AG10803 (cell line): Measurements from ENCODE around the gene AHNAK2.

Experiments
- DNase-seq: peaks from one replicate; pipeline ENCODE4 v3.0.0; 2010; ENCODE audit warnings: low read depth
- H3K4me3 ChIP-seq: 2 replicates; pipeline ENCODE4 v1.5.1; 2011; ENCODE audit warnings: mild to moderate bottlenecking, low read length, control low read depth
- CTCF ChIP-seq: conservative IDR thresholded peaks from 2 replicates; pipeline ENCODE4 v1.5.1; 2011; ENCODE audit warnings: mild to moderate bottlenecking, low read length, control low read depth, inconsistent platforms

The AHNAK2 gene

GRCh38 chr14:105010891-105011291 lies 32.7 kb upstream of the AHNAK2 start:
- no peak overlapping the region for H3K4me3 ChIP-seq
- TF ChIP-seq CTCF: no peak
- DNase-seq: no peak

- no peak overlapping the region for H3K4me3 ChIP-seq
- no peak for DNase-seq
- TF ChIP-seq CTCF: no peak
These were observed 31.9 kb upstream of the AHNAK2 start for GRCh38 chr14:105010106-105010505.

- TF ChIP-seq CTCF: no peak
- no peak for DNase-seq
- H3K4me3 ChIP-seq: no peak overlapping the region
These were observed 29.6 kb upstream of the AHNAK2 start for GRCh38 chr14:105007593-105008264.

- no peak for DNase-seq
- TF ChIP-seq CTCF: no peak
- H3K4me3 ChIP-seq: no peak overlapping the region
These were observed 28.8 kb upstream of the AHNAK2 start for GRCh38 chr14:105006831-105007592.

GRCh38 chr14:105005929-105006830 lies 28.0 kb upstream of the AHNAK2 start:
- no peak for TF ChIP-seq CTCF
- DNase-seq: no peak
- no peak overlapping the region for H3K4me3 ChIP-seq

GRCh38 chr14:105005329-105005928 lies 27.3 kb upstream of the AHNAK2 start:
- TF ChIP-seq CTCF: no peak
- no peak for DNase-seq
- no peak overlapping the region for H3K4me3 ChIP-seq
